Measurements from ENCODE around the gene TNIK. TPM values are rescaled to one million over a fixed set of nuclear protein-coding genes. Genes with fewer than 3 reads are reported as not detected.

Gene TNIK
- total RNA-seq, 4 donors from 2014 or later: 1.5 to 20.3 (median 7.7) TPM

GRCh38 chr3:171446801-171447578 lies 13.2 kb downstream of the TNIK start:
- H3K4me1 ChIP-seq: no peaks in the 10 kb centered on the region
- H3K27me3 ChIP-seq: no peaks in the 10 kb centered on the region
- H3K36me3 ChIP-seq: no peaks in the 10 kb centered on the region
- no peak overlapping the region for H3K4me3 ChIP-seq
- intact Hi-C loops (cut with DNase I; ENCODE audit: low total_unique reads): no loop called here
- no peaks in the 10 kb centered on the region for H3K9me3 ChIP-seq
- TF ChIP-seq POLR2A (IDR thresholded peaks at IDR 0.05) (no peak), CTCF (IDR thresholded peaks at IDR 0.05) (no peak)
- no peak overlapping the region for H3K27ac ChIP-seq
- DNase-seq: no peak

GRCh38 chr3:171446301-171446700 lies 13.9 kb downstream of the TNIK start:
- no peak for TF ChIP-seq CTCF (IDR thresholded peaks at IDR 0.05)
- TF ChIP-seq POLR2A (IDR thresholded peaks at IDR 0.05): no peak
- intact Hi-C loops (cut with DNase I; ENCODE audit: low total_unique reads): no loop called here
- DNase-seq: no peak
- Histone ChIP-seq H3K9me3 (no peaks in the 10 kb centered on the region), H3K4me3 (no peak overlapping the region), H3K36me3 (no peaks in the 10 kb centered on the region), H3K27me3 (no peaks in the 10 kb centered on the region), H3K27ac (no peak overlapping the region), H3K4me1 (no peaks in the 10 kb centered on the region)

GRCh38 chr3:171445620-171446204 lies 14.5 kb downstream of the TNIK start:
- no peak overlapping the region for H3K27ac ChIP-seq
- H3K27me3 ChIP-seq: no peaks in the 10 kb centered on the region
- H3K36me3 ChIP-seq: no peaks in the 10 kb centered on the region
- intact Hi-C loops (cut with DNase I; ENCODE audit: low total_unique reads): no loop called here
- TF ChIP-seq CTCF (IDR thresholded peaks at IDR 0.05) (no peak), POLR2A (IDR thresholded peaks at IDR 0.05) (no peak)
- H3K4me1 ChIP-seq: no peaks in the 10 kb centered on the region
- no peaks in the 10 kb centered on the region for H3K9me3 ChIP-seq
- DNase-seq: no peak
- no peak overlapping the region for H3K4me3 ChIP-seq

- H3K4me1 ChIP-seq: no peaks in the 10 kb centered on the region
- no peak overlapping the region for H3K27ac ChIP-seq
- H3K27me3 ChIP-seq: no peaks in the 10 kb centered on the region
- no peaks in the 10 kb centered on the region for H3K9me3 ChIP-seq
- intact Hi-C loops (cut with DNase I; ENCODE audit: low total_unique reads): no loop called here
- DNase-seq: no peak
- no peak overlapping the region for H3K4me3 ChIP-seq
- TF ChIP-seq CTCF (IDR thresholded peaks at IDR 0.05) (no peak), POLR2A (IDR thresholded peaks at IDR 0.05) (no peak)
- H3K36me3 ChIP-seq: no peaks in the 10 kb centered on the region
Observed at GRCh38 chr3:171444001-171444690, 16.1 kb downstream of the TNIK start.

All from uterus (tissue), 4 donors.